ENCODE data around the gene PDILT.
"Not testable (repeated sequence)": the region's sequence is repeated elsewhere in the genome, so short reads cannot be mapped to it uniquely, and the experiment has no call there.

The PDILT gene, protein sequence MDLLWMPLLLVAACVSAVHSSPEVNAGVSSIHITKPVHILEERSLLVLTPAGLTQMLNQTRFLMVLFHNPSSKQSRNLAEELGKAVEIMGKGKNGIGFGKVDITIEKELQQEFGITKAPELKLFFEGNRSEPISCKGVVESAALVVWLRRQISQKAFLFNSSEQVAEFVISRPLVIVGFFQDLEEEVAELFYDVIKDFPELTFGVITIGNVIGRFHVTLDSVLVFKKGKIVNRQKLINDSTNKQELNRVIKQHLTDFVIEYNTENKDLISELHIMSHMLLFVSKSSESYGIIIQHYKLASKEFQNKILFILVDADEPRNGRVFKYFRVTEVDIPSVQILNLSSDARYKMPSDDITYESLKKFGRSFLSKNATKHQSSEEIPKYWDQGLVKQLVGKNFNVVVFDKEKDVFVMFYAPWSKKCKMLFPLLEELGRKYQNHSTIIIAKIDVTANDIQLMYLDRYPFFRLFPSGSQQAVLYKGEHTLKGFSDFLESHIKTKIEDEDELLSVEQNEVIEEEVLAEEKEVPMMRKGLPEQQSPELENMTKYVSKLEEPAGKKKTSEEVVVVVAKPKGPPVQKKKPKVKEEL

GRCh38 chr16:20404637-20405036 is at the start of gene PDILT:
Gene PDILT, minus strand, starts transcription at chr16:20404737. Its CDS starts 5,437 bp downstream, at chr16:20399300.
- Mint-ChIP-seq H3K27me3 (no peaks in the 10 kb centered on the region), H3K27ac (no peak within 1 kb of the TSS), H3K36me3 (ENCODE audit: low read depth) (no peaks in the 10 kb centered on the region), H3K9me3 (no peaks in the 10 kb centered on the region), H3K4me1 (no peaks in the 10 kb centered on the region), H3K4me3 (no peak within 1 kb of the TSS)
- no peak for DNase-seq
- ATAC-seq, result no peak

GRCh38 chr16:20453633-20454032 is 49.1 kb upstream of the PDILT start:
- H3K27me3 Mint-ChIP-seq; H3K9me3 Mint-ChIP-seq; H3K36me3 Mint-ChIP-seq (ENCODE audit: low read depth); ATAC-seq; H3K4me1 Mint-ChIP-seq; H3K27ac Mint-ChIP-seq; H3K4me3 Mint-ChIP-seq; DNase-seq: not testable (repeated sequence)

DNA sequence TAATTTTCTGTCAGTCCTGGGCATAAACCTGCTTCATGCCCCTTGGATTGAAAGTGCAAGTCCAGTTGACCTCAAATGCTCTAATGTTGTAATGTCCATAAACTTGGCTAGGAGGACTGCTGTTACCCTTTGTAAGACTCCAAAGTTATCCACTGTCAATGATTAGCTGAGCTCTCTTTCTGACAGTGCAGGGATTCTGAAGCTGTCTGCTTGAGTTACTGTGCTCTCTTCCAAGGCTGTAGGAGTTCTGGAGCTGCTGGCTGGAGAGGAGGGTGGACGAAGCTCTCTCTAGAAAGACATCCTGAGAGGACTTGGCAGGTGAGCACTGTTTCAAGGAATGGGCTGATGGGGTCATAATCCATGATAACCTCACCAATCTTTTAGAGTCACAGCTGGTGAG is 46.8 kb upstream of the PDILT start, which contains the start of gene ACSM2A:
Gene ACSM2A (plus strand): TSS at position 158 of the 400 bp plus-strand sequence. CDS start 8,594 bp downstream, outside the sequence.
- H3K27ac Mint-ChIP-seq; H3K4me3 Mint-ChIP-seq; H3K36me3 Mint-ChIP-seq (ENCODE audit: low read depth); DNase-seq; H3K9me3 Mint-ChIP-seq; ATAC-seq; H3K27me3 Mint-ChIP-seq; H3K4me1 Mint-ChIP-seq: not testable (repeated sequence)

DNA sequence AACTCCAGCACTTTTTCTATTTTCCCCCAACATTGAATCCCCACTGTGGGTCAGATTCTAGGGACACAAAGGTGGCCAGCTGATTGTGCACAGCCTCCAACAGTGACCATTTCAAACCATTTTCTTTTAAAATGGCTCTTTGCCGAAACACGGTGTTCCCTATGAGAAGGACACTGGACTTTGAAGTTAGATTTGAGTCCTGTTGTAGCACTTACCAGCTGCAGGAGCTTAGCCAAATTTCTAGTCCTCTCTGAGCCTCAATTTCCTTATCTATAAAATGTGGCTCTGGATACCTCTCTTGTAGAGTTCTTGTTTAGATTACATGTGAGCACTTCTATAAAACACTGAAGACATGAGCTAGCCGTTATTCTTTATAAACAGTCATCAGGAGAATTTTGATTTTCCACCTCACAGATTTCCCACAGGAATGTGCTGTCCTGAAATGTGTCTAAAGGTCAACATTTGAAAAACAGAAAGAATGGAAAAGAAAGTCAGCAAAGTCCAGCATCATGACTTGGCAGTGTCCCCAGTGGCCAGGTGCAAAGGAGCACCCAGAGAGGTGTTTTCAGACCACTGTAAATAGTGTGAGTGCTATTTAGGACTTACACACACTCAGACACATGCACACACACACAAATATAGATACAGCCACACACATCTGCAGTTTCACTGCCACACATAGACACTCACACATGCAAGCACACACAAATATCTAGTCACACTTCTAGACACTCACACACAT is 42.3 kb upstream of the PDILT start:
- not testable (repeated sequence) for ATAC-seq; H3K4me3 Mint-ChIP-seq; H3K27me3 Mint-ChIP-seq; DNase-seq; H3K4me1 Mint-ChIP-seq; H3K36me3 Mint-ChIP-seq (ENCODE audit: low read depth); H3K9me3 Mint-ChIP-seq; H3K27ac Mint-ChIP-seq

GRCh38 chr16:20441859-20442258 is 37.3 kb upstream of the PDILT start:
- H3K9me3 Mint-ChIP-seq; DNase-seq; H3K4me3 Mint-ChIP-seq; ATAC-seq; H3K27me3 Mint-ChIP-seq; H3K27ac Mint-ChIP-seq; H3K36me3 Mint-ChIP-seq (ENCODE audit: low read depth); H3K4me1 Mint-ChIP-seq: not testable (repeated sequence)

- DNase-seq, result no peak
- no peak for ATAC-seq
- H3K27me3 Mint-ChIP-seq, result peaks cover 6% of the 10 kb centered on the region
- H3K4me1 Mint-ChIP-seq, result no peaks in the 10 kb centered on the region
- no peak overlapping the region for H3K27ac Mint-ChIP-seq
- H3K9me3 Mint-ChIP-seq, result no peaks in the 10 kb centered on the region
- H3K36me3 Mint-ChIP-seq (ENCODE audit: low read depth), result no peaks in the 10 kb centered on the region
- no peak overlapping the region for H3K4me3 Mint-ChIP-seq
Measured at GRCh38 chr16:20441191-20441590, 36.7 kb upstream of the PDILT start.

DNA sequence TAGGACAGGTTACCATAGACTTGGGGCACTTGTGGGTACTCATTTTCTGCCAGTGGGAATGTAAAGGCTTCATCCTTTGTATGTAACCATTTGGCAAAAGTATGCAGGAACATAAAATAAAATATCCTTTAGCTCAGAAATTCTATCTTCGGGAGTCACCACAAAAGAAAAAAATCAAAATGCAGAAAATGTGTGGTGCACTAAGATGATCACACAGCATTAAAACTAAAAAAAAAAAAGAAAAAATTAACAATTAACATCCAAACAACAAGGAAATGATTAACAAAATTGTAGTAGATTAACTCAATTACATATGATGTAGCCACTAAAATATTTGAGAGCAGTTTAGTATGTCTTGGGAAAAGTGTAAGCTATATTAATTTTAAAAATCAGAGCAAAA is 36.2 kb upstream of the PDILT start:
- not testable (repeated sequence) for H3K4me3 Mint-ChIP-seq; H3K4me1 Mint-ChIP-seq; DNase-seq; ATAC-seq; H3K27ac Mint-ChIP-seq; H3K9me3 Mint-ChIP-seq; H3K36me3 Mint-ChIP-seq (ENCODE audit: low read depth); H3K27me3 Mint-ChIP-seq

DNA sequence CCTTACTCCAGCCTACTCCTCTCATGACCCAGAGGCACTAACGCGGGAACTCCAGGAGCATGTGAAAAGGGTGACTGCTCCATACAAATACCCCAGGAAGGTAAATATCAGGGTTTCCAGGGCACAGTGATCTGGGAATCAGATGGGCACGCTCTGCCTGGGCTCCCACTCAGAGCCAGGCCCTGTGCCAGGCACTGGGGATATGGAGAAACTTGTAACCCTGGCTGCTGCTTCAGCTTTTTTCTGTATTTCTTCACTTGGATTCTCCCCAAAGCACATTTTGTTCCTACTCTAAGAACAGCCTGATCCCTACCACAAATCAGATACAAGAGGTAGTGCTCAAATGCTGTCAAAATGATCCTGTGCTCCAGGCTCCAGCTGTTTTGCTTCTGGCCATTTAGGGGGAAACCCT is 35.3 kb upstream of the PDILT start:
- not testable (repeated sequence) for H3K9me3 Mint-ChIP-seq; H3K36me3 Mint-ChIP-seq (ENCODE audit: low read depth); H3K4me3 Mint-ChIP-seq; H3K4me1 Mint-ChIP-seq; H3K27ac Mint-ChIP-seq; H3K27me3 Mint-ChIP-seq; DNase-seq; ATAC-seq

DNA sequence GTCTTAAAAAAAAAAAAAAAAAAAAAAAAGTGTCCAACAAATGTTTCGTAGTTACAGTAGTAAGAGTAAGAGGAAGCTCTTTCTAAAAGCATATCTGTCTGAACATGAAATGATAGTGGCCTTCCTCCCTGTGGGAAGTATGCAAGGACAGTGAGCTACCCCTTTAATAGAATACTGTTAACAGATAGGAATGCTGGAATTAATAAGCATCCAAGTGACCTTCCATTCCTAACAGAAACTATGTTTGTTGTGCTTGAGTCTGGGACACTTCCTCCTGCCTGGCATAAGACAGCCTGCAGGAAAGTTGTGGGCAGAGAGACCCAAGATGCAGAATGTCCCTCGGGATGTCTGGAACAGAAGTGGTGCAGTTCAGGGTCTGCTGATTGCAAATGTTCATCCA is 34.4 kb upstream of the PDILT start:
- not testable (repeated sequence) for H3K4me1 Mint-ChIP-seq; ATAC-seq; H3K27me3 Mint-ChIP-seq; H3K9me3 Mint-ChIP-seq; H3K36me3 Mint-ChIP-seq (ENCODE audit: low read depth); DNase-seq; H3K27ac Mint-ChIP-seq; H3K4me3 Mint-ChIP-seq

DNA sequence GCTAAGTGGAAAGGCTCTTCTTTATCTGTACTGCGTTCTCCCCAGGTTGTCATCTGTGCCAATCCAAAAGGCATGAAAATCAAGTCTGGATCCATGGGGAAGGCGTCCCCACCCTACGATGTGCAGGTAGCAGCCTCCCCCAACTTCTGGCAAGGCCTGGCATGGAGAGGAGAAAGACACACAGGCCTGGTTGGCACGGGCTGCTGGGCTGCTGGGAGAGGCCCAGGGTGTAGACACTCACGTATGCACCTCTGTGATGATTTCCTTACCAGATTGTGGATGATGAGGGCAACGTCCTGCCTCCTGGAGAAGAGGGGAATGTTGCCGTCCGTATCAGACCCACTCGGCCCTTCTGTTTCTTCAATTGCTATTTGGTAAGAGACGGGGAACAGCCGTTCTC is 26.4 kb upstream of the PDILT start:
- Mint-ChIP-seq H3K36me3 (ENCODE audit: low read depth) (no peaks in the 10 kb centered on the region), H3K27ac (no peak overlapping the region), H3K4me1 (no peaks in the 10 kb centered on the region), H3K4me3 (no peak overlapping the region), H3K9me3 (no peaks in the 10 kb centered on the region), H3K27me3 (peaks cover 5% of the 10 kb centered on the region)
- no peak for DNase-seq
- ATAC-seq, result no peak

- not testable (repeated sequence) for H3K9me3 Mint-ChIP-seq; DNase-seq; H3K36me3 Mint-ChIP-seq (ENCODE audit: low read depth); H3K27me3 Mint-ChIP-seq; H3K27ac Mint-ChIP-seq; H3K4me3 Mint-ChIP-seq; ATAC-seq; H3K4me1 Mint-ChIP-seq
Measured at GRCh38 chr16:20430480-20430879, 25.9 kb upstream of the PDILT start.

GRCh38 chr16:20429499-20429898 is 25.0 kb upstream of the PDILT start:
- DNase-seq; H3K27ac Mint-ChIP-seq; H3K4me1 Mint-ChIP-seq; ATAC-seq; H3K36me3 Mint-ChIP-seq (ENCODE audit: low read depth); H3K27me3 Mint-ChIP-seq; H3K9me3 Mint-ChIP-seq; H3K4me3 Mint-ChIP-seq: not testable (repeated sequence)

GRCh38 chr16:20427401-20427797 is 22.9 kb upstream of the PDILT start:
- not testable (repeated sequence) for H3K36me3 Mint-ChIP-seq (ENCODE audit: low read depth); H3K9me3 Mint-ChIP-seq; DNase-seq; ATAC-seq; H3K4me3 Mint-ChIP-seq; H3K27ac Mint-ChIP-seq; H3K4me1 Mint-ChIP-seq; H3K27me3 Mint-ChIP-seq

DNA sequence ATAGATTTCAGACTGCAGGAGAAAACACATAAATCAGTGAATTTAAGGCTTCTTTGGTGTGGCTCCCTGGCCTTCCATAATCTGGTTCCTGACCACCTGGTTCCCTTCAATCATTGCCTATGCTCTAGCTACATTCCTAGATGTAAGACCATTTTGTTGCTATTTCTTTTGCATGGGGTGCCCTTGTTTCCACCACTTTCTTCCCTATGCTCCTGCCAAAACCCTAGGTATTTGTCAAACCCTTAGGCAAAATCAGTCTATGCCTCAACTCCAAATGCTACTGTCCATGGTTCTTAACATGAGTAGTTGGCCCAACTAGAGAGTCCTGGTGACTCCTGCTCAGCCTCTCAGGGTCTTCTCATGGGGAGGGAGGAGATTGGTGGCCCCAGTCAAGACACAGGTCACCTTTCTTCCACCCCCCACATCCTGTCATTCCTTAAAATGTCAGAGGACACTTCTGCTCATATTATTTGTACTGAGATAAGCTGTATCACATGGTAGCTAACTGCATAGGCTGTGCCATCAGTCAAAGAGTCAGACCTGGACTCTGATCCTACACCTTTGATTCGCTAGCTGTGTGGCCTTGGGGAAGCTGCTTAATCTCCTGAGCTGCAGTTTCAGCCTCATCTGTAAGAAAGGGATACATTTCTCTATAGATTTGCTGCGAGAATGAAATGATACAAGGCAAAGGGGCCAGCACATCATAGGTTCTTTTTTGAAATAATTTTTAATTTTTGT is 19.8 kb upstream of the PDILT start:
- no peaks in the 10 kb centered on the region for H3K9me3 Mint-ChIP-seq
- no peak overlapping the region for H3K27ac Mint-ChIP-seq
- no peak for ATAC-seq
- peaks cover 2% of the 10 kb centered on the region for H3K27me3 Mint-ChIP-seq
- no peak overlapping the region for H3K4me3 Mint-ChIP-seq
- no peaks in the 10 kb centered on the region for H3K36me3 Mint-ChIP-seq (ENCODE audit: low read depth)
- DNase-seq, result no peak
- no peaks in the 10 kb centered on the region for H3K4me1 Mint-ChIP-seq

Data from activated naive CD8-positive, alpha-beta T cell treated with anti-CD3 and anti-CD28 coated beads, Interleukin-2, amount 50 U/mL, for 24 hours (primary cell).